Activated naive CD8-positive, alpha-beta T cell treated with anti-CD3 and anti-CD28 coated beads, Interleukin-2, amount 10 ng/mL, durations not matched to agents 7 days and 5 days (primary cell): ENCODE measurements around the gene GFOD1. TPM values are rescaled to one million over a fixed set of nuclear protein-coding genes. Genes with fewer than 3 reads are reported as not detected.

ENCODE experiments used
- ATAC-seq: fragments of 150-1000 bp; cut with Tn5 transposase; one replicate; pipeline ENCODE4 v1.10.0; 2021; ENCODE audit warnings: low read depth, moderate library complexity
- POLR2A ChIA-PET: fragments of 350-600 bp; sonication (Branson Sonifier 250); formaldehyde crosslinking; loops from one replicate; lab custom pipeline; 2021; ENCODE audit warnings: antibody characterized with exemption; lab: Charles Lee
- DNase-seq: peaks from one replicate; pipeline ENCODE4 v3.0.0; 2021
- H3K27ac Mint-ChIP-seq: one replicate; pipeline ENCODE4 v1.8.0; 2022; ENCODE audit warnings: mild to moderate bottlenecking, mixed read lengths
- H3K27me3 Mint-ChIP-seq: one replicate; pipeline ENCODE4 v1.8.0; 2022; ENCODE audit warnings: mild to moderate bottlenecking, moderate library complexity, mixed read lengths
- H3K36me3 Mint-ChIP-seq: one replicate; pipeline ENCODE4 v1.8.0; 2021; ENCODE audit warnings: mild to moderate bottlenecking, mixed read lengths
- H3K4me1 Mint-ChIP-seq: one replicate; pipeline ENCODE4 v1.8.0; 2021; ENCODE audit warnings: mixed read lengths
- H3K4me3 Mint-ChIP-seq: one replicate; pipeline ENCODE4 v1.8.0; 2022; ENCODE audit warnings: mild to moderate bottlenecking, moderate library complexity, mixed read lengths
- H3K9me3 Mint-ChIP-seq: one replicate; pipeline ENCODE4 v1.8.0; 2021; ENCODE audit warnings: mixed read lengths
- total RNA-seq, 2 experiments: library from RNA; stranded (reverse); gene quantifications; one replicate each; pipeline ENCODE4 v1.2.3, GENCODE V29; 2021

Gene GFOD1
- total RNA-seq, 2 experiments from 2014 or later, result 5.2 to 5.9 TPM

- no peak for DNase-seq
- POLR2A ChIA-PET, result no interaction called here
- Mint-ChIP-seq H3K27me3 (no peaks in the 10 kb centered on the region), H3K4me1 (peaks cover 12% of the 10 kb centered on the region), H3K27ac (no peak overlapping the region), H3K36me3 (peaks cover 19% of the 10 kb centered on the region), H3K4me3 (no peak overlapping the region), H3K9me3 (peaks cover 12% of the 10 kb centered on the region)
- no peak for ATAC-seq
Observed at GRCh38 chr6:13384966-13385365, 102.4 kb downstream of the GFOD1 start.

DNA sequence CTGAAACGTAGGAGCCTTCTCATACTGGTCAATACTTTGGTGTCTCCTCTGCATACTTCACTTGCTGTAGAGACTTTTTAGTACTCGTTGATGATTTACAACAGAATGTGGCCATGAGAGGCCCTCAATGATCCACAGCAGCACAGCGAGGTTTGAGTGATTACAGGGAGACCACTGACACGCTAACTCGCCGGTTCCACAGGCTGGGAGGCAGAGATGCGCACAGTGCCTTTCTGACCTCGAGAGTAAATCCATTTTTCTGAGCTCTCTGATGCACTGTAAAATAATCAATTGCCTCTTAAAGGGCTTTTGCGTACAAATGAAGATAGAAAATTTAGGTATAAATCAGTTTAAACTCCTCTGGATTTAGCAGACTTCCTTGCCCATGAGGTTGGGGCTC, 102.9 kb downstream of the GFOD1 start:
- ATAC-seq (no peak), DNase-seq (no peak)
- POLR2A ChIA-PET, result no interaction called here
- H3K27me3 Mint-ChIP-seq, result no peaks in the 10 kb centered on the region
- peaks cover 15% of the 10 kb centered on the region for H3K36me3 Mint-ChIP-seq
- H3K4me3 Mint-ChIP-seq, result no peak overlapping the region
- H3K27ac Mint-ChIP-seq, result no peak overlapping the region
- peaks cover 12% of the 10 kb centered on the region for H3K4me1 Mint-ChIP-seq
- H3K9me3 Mint-ChIP-seq, result peaks cover 12% of the 10 kb centered on the region

DNA sequence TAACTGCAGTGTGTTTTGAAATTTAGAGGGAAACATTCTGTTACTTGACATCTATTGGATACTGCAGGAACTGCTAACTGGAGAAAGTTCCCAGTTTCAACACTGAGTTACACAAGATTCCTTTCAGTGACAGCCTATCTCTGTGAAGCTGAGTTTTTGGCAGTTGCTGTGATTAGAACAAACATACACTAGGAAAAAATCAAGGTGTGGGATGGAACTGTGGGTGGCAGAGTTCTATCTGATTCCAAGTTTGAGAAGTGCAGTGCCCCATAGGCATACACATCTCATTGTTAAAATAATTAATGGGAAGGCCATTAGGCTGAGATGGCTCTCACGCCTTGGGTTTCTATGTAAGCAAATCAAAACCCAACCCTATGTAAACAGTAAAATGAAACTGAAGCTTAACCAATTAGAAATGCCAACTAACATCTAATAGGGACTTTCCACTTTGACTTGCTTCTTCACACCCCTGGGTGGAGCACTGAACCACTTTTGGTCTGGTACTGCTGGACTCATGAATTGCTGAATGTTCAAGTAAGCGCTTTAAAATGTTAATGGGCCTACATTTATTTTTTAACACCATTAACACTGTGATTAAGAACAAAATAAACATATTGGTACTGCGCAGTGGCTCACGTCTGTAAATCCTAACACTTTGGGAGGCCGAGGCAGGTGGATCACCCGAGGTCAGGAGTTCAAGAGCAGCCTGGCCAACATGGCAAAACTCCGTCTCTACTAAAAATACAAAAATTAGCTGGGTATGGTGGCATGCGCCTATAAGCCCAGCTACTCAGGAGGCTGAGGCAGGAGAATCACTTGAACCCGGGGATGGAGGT, 103.9 kb downstream of the GFOD1 start:
- DNase-seq (no peak), ATAC-seq (peak; percentile 66)
- no peaks in the 10 kb centered on the region for H3K27me3 Mint-ChIP-seq
- POLR2A ChIA-PET, result no interaction called here
- no peak overlapping the region for H3K4me3 Mint-ChIP-seq
- peaks cover 9% of the 10 kb centered on the region for H3K36me3 Mint-ChIP-seq
- H3K4me1 Mint-ChIP-seq, result peaks cover 14% of the 10 kb centered on the region
- peaks cover 8% of the 10 kb centered on the region for H3K9me3 Mint-ChIP-seq
- H3K27ac Mint-ChIP-seq, result no peak overlapping the region

GRCh38 chr6:13380761-13381160, 106.6 kb downstream of the GFOD1 start:
- Mint-ChIP-seq H3K27ac (no peak overlapping the region), H3K36me3 (peaks cover 14% of the 10 kb centered on the region), H3K9me3 (peaks cover 2% of the 10 kb centered on the region), H3K4me3 (no peak overlapping the region), H3K27me3 (no peaks in the 10 kb centered on the region), H3K4me1 (peaks cover 20% of the 10 kb centered on the region)
- POLR2A ChIA-PET, result interaction anchor here (0.9 kb wide), 1 partner anchor 24 kb away, joined by 3 read pairs; no protein-coding TSS in a partner anchor
- DNase-seq, result no peak
- no peak for ATAC-seq

DNA sequence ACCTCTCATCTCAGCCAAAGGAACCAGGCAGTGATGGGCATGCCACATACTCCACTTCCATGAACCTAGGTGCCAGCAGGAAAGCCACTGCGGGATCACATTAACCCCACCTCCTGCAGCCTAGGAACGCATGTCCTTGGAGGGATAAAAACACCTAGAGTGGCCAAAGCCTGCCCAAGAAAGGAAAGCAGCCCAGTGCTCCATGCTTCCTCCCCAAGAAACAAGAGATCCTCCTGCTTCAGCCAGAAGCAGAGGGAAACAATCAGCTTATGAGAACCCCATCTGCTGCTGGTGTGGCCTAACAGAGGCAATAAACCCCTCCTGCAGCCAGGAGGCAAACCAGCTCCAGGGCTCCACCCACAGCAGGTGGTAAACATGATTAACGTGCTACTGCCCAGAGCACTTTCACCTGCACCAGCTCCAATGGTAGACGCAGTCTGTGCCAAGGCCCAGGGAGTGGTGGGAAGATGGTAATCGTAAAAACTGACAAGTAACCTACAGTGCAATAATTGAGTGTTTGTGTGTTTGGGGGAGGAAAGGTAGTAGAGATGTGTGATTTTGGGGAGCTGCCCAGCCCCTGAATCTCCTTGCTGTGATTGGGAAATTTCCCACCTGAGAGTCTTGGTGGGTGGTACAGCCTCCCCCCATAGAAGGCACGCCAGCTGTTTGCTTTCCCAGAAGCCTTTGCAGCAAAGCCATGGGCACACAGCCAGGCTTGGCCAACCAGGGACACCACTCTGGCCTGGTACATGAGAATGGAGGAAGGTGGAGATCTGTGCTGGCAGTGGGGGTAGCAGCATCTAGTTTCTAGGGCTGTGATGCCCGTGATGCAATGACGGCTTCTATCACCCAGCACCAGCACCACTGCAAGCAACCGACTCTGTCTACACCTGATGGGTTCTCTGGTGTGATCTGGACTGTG, 108.5 kb downstream of the GFOD1 start:
- Mint-ChIP-seq H3K27ac (peak overlapping the region; percentile 48), H3K27me3 (no peaks in the 10 kb centered on the region), H3K36me3 (peaks cover 14% of the 10 kb centered on the region), H3K4me1 (peaks cover 28% of the 10 kb centered on the region), H3K9me3 (peaks cover 2% of the 10 kb centered on the region), H3K4me3 (no peak overlapping the region)
- DNase-seq, result no peak
- no peak for ATAC-seq
- POLR2A ChIA-PET, result no interaction called here

DNA sequence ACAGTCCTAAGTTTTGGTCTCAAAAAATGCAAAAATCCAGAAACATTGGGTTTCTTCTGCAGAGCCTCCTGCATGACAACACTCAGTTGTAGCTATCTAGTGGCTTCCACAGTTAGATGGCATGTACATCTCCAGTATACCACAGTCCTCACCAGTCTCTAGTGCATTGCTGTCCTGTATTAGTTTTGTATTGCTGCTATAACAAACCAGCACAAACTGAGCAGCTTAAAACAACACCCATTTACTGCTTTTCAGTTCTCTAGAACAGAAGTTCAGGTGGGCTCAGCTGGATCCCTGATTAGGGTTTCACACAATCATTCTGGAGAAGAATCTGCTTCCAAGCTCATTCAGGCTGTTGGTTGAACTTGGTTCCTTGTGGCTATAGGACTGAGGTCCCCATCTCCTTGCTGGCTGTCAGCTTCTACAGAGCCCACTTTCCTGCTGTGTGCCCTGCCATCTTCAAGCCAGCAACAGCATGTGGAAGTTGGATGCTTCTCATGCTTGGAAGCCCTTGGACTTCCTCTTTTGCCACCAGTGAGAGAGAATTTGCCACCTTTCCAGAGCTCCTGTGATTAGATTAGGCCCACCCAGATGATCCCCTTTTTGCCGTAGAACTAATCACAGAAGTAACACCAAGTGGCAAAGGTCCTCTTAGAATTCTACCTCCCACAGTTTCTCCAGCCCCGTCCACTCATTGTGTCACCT, 110.2 kb downstream of the GFOD1 start:
- peaks cover 11% of the 10 kb centered on the region for H3K36me3 Mint-ChIP-seq
- DNase-seq (no peak), ATAC-seq (no peak)
- no peak overlapping the region for H3K4me3 Mint-ChIP-seq
- H3K4me1 Mint-ChIP-seq, result peaks cover 22% of the 10 kb centered on the region
- no peaks in the 10 kb centered on the region for H3K9me3 Mint-ChIP-seq
- no peak overlapping the region for H3K27ac Mint-ChIP-seq
- H3K27me3 Mint-ChIP-seq, result peaks cover 1% of the 10 kb centered on the region
- POLR2A ChIA-PET, result no interaction called here

DNA sequence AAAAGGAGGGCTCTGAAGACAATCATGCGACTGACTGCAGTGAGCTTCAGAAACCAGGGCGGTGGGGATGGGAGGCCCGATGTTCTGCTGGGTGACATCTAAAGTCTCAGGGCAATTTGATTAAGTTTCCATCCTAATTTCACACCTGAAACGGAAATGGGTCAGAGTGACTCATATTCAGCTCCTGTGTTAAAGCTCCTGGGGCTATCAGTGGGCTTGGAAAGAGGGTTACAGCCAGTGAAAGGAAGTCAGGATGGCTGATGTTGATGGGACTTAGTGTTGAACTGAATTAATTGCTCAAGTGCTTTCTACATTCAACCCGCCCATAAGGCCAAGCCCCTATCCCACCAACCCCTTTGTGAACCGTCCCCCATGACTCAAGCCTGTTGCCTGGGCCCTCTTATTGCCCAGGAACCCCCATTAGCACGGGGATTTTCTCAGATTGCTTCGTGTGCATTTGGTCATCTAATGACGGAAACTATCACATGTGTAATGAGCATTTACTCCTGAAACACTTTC, 112.0 kb downstream of the GFOD1 start:
- Mint-ChIP-seq H3K27ac (peak overlapping the region; percentile 26), H3K27me3 (peaks cover 2% of the 10 kb centered on the region), H3K4me1 (peaks cover 18% of the 10 kb centered on the region), H3K9me3 (no peaks in the 10 kb centered on the region), H3K36me3 (peaks cover 12% of the 10 kb centered on the region), H3K4me3 (no peak overlapping the region)
- DNase-seq (no peak), ATAC-seq (peak; percentile 72)
- POLR2A ChIA-PET, result interaction anchor here (1.5 kb wide), 1 partner anchor 21 kb away, joined by 7 read pairs; no protein-coding TSS in a partner anchor

GRCh38 chr6:13373919-13374318, 113.5 kb downstream of the GFOD1 start:
- ATAC-seq, result no peak

GRCh38 chr6:13373488-13373886, 113.9 kb downstream of the GFOD1 start:
- ATAC-seq, result no peak
- POLR2A ChIA-PET, result no interaction called here
- H3K27ac Mint-ChIP-seq, result no peak overlapping the region
- H3K4me1 Mint-ChIP-seq, result peaks cover 16% of the 10 kb centered on the region
- peaks cover 11% of the 10 kb centered on the region for H3K36me3 Mint-ChIP-seq
- DNase-seq, result no peak
- no peaks in the 10 kb centered on the region for H3K9me3 Mint-ChIP-seq
- no peak overlapping the region for H3K4me3 Mint-ChIP-seq
- peaks cover 2% of the 10 kb centered on the region for H3K27me3 Mint-ChIP-seq

More at GRCh38 chr6:13373919-13374318, 113.5 kb downstream of the GFOD1 start:
- POLR2A ChIA-PET, result no interaction called here
- H3K36me3 Mint-ChIP-seq, result peaks cover 12% of the 10 kb centered on the region
- DNase-seq, result no peak
- no peaks in the 10 kb centered on the region for H3K9me3 Mint-ChIP-seq
- H3K4me1 Mint-ChIP-seq, result peaks cover 17% of the 10 kb centered on the region
- no peak overlapping the region for H3K4me3 Mint-ChIP-seq
- H3K27me3 Mint-ChIP-seq, result peaks cover 2% of the 10 kb centered on the region
- no peak overlapping the region for H3K27ac Mint-ChIP-seq

GRCh38 chr6:13372688-13373487, 114.5 kb downstream of the GFOD1 start:
- DNase-seq (no peak), ATAC-seq (no peak)
- peaks cover 16% of the 10 kb centered on the region for H3K4me1 Mint-ChIP-seq
- POLR2A ChIA-PET, result no interaction called here
- H3K27ac Mint-ChIP-seq, result no peak overlapping the region
- H3K36me3 Mint-ChIP-seq, result peaks cover 8% of the 10 kb centered on the region
- H3K4me3 Mint-ChIP-seq, result no peak overlapping the region
- H3K9me3 Mint-ChIP-seq, result no peaks in the 10 kb centered on the region
- H3K27me3 Mint-ChIP-seq, result peaks cover 2% of the 10 kb centered on the region

- ATAC-seq (no peak), DNase-seq (no peak)
- peaks cover 13% of the 10 kb centered on the region for H3K4me1 Mint-ChIP-seq
- POLR2A ChIA-PET, result no interaction called here
- no peak overlapping the region for H3K27ac Mint-ChIP-seq
- peaks cover 3% of the 10 kb centered on the region for H3K36me3 Mint-ChIP-seq
- no peaks in the 10 kb centered on the region for H3K9me3 Mint-ChIP-seq
- peaks cover 5% of the 10 kb centered on the region for H3K27me3 Mint-ChIP-seq
- H3K4me3 Mint-ChIP-seq, result no peak overlapping the region
Observed at GRCh38 chr6:13372076-13372475, 115.3 kb downstream of the GFOD1 start.

- no peak for ATAC-seq
- peaks cover 5% of the 10 kb centered on the region for H3K27me3 Mint-ChIP-seq
- POLR2A ChIA-PET, result no interaction called here
- no peak overlapping the region for H3K27ac Mint-ChIP-seq
- H3K4me3 Mint-ChIP-seq, result no peak overlapping the region
- H3K4me1 Mint-ChIP-seq, result peaks cover 13% of the 10 kb centered on the region
- no peaks in the 10 kb centered on the region for H3K9me3 Mint-ChIP-seq
- no peak for DNase-seq
- H3K36me3 Mint-ChIP-seq, result peaks cover 3% of the 10 kb centered on the region
Observed at GRCh38 chr6:13371421-13372072, 115.9 kb downstream of the GFOD1 start.
